ENCODE data around the gene DENND1A. TPM values are rescaled to one million over a fixed set of nuclear protein-coding genes. Genes with fewer than 3 reads are reported as not detected.
A peak's percentile ranks its signal among the peaks of the same experiment; 100 is the strongest.

Gene DENND1A
- total RNA-seq, 1 donor from 2014 or later = 25.2 TPM

GRCh38 chr9:123876750-123877149 lies 53.2 kb downstream of the DENND1A start:
- H3K27ac Mint-ChIP-seq = no peak overlapping the region
- no peak overlapping the region for H3K4me3 Mint-ChIP-seq
- H3K27me3 Mint-ChIP-seq = no peaks in the 10 kb centered on the region
- ATAC-seq (ENCODE audit: low read depth) (no peak), DNase-seq (no peak)
- H3K4me1 Mint-ChIP-seq = no peaks in the 10 kb centered on the region
- no peak for TF ChIP-seq CTCF (IDR thresholded peaks at IDR 0.05)
- no peaks in the 10 kb centered on the region for H3K9me3 Mint-ChIP-seq
- intact Hi-C loops (cut with micrococcal nuclease) = no loop called here
- H3K36me3 Mint-ChIP-seq (ENCODE audit: low read depth) = peaks cover 26% of the 10 kb centered on the region
- ChIA-PET POLR2A (no interaction called here), CTCF (no interaction called here)

- ATAC-seq (ENCODE audit: low read depth) (no peak), DNase-seq (no peak)
- ChIA-PET POLR2A (no interaction called here), CTCF (no interaction called here)
- TF ChIP-seq CTCF (IDR thresholded peaks at IDR 0.05) = no peak
- Mint-ChIP-seq H3K4me1 (peaks cover 13% of the 10 kb centered on the region), H3K27me3 (no peaks in the 10 kb centered on the region), H3K4me3 (no peak overlapping the region), H3K9me3 (no peaks in the 10 kb centered on the region), H3K27ac (no peak overlapping the region), H3K36me3 (ENCODE audit: low read depth) (peaks cover 21% of the 10 kb centered on the region)
- intact Hi-C loops (cut with micrococcal nuclease) = no loop called here
These were observed 57.2 kb downstream of the DENND1A start for GRCh38 chr9:123872710-123873109.

GRCh38 chr9:123871781-123872180 lies 58.1 kb downstream of the DENND1A start:
- H3K36me3 Mint-ChIP-seq (ENCODE audit: low read depth) = peaks cover 21% of the 10 kb centered on the region
- H3K4me3 Mint-ChIP-seq = no peak overlapping the region
- H3K4me1 Mint-ChIP-seq = peaks cover 23% of the 10 kb centered on the region
- TF ChIP-seq CTCF (IDR thresholded peaks at IDR 0.05) = no peak
- no peak overlapping the region for H3K27ac Mint-ChIP-seq
- no peak for DNase-seq
- intact Hi-C loops (cut with micrococcal nuclease) = no loop called here
- ChIA-PET POLR2A (interaction anchor here (0.8 kb wide), 1 partner anchor 424 kb away, joined by 5 read pairs; no protein-coding TSS in a partner anchor), CTCF (no interaction called here)
- H3K9me3 Mint-ChIP-seq = no peaks in the 10 kb centered on the region
- no peaks in the 10 kb centered on the region for H3K27me3 Mint-ChIP-seq
- no peak for ATAC-seq (ENCODE audit: low read depth)

- TF ChIP-seq CTCF (IDR thresholded peaks at IDR 0.05) = no peak
- Mint-ChIP-seq H3K9me3 (no peaks in the 10 kb centered on the region), H3K36me3 (ENCODE audit: low read depth) (peaks cover 5% of the 10 kb centered on the region), H3K27ac (no peak overlapping the region), H3K4me1 (peaks cover 36% of the 10 kb centered on the region), H3K27me3 (no peaks in the 10 kb centered on the region), H3K4me3 (peak overlapping the region; percentile 16)
- intact Hi-C loops (cut with micrococcal nuclease) = no loop called here
- ATAC-seq (ENCODE audit: low read depth) = no peak
- POLR2A ChIA-PET = no interaction called here
- CTCF ChIA-PET = no interaction called here
- no peak for DNase-seq
These were observed 61.9 kb downstream of the DENND1A start for GRCh38 chr9:123868002-123868401.

- DNase-seq (no peak), ATAC-seq (ENCODE audit: low read depth) (peak; percentile 66)
- Mint-ChIP-seq H3K27me3 (no peaks in the 10 kb centered on the region), H3K9me3 (no peaks in the 10 kb centered on the region), H3K4me3 (no peak overlapping the region), H3K27ac (peak overlapping the region; percentile 65), H3K36me3 (ENCODE audit: low read depth) (peaks cover 5% of the 10 kb centered on the region), H3K4me1 (peaks cover 36% of the 10 kb centered on the region)
- ChIA-PET POLR2A (no interaction called here), CTCF (no interaction called here)
- intact Hi-C loops (cut with micrococcal nuclease) = no loop called here
- TF ChIP-seq CTCF (IDR thresholded peaks at IDR 0.05) = no peak
These were observed 62.9 kb downstream of the DENND1A start for GRCh38 chr9:123867034-123867433.

Measured in activated B cell treated with CpG ODN at 0.5 μM for 24 hours (primary cell).